ENCODE results near the gene PIAS4.

DNA sequence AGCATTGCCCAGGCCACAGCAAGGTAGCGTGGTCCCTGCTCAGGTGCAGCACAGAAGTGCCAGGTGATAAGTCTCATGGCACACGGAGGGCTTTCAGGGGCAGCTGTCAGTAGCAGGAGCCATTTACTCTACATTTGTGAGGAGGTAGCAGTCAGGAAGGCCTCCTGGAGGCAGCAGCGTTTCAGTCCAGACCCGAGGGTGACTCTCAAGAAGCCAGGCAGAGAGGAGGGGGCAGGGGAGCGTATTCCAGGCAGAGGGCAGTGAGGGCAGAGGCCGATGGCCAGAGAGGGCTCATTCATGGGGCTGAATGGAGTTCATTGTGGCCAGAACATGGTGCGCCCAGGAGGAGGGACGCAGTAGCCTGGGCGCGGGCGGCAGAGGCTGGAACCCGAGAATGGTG, 8.9 kb downstream of the PIAS4 start:
- TF ChIP-seq, protein P1, sequence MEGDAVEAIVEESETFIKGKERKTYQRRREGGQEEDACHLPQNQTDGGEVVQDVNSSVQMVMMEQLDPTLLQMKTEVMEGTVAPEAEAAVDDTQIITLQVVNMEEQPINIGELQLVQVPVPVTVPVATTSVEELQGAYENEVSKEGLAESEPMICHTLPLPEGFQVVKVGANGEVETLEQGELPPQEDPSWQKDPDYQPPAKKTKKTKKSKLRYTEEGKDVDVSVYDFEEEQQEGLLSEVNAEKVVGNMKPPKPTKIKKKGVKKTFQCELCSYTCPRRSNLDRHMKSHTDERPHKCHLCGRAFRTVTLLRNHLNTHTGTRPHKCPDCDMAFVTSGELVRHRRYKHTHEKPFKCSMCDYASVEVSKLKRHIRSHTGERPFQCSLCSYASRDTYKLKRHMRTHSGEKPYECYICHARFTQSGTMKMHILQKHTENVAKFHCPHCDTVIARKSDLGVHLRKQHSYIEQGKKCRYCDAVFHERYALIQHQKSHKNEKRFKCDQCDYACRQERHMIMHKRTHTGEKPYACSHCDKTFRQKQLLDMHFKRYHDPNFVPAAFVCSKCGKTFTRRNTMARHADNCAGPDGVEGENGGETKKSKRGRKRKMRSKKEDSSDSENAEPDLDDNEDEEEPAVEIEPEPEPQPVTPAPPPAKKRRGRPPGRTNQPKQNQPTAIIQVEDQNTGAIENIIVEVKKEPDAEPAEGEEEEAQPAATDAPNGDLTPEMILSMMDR (IDR thresholded peaks at IDR 0.05), result no peak
- no peak for TF ChIP-seq POLR2A (IDR thresholded peaks at IDR 0.05)
- no peak for TF ChIP-seq EP300 (IDR thresholded peaks at IDR 0.05)
- no peak for TF ChIP-seq POLR2AphosphoS5 (IDR thresholded peaks at IDR 0.05)
